GM23338 (cell line): Measurements from ENCODE around the gene MYO7B.

Experiments
- CREB1 ChIP-seq: fragments of 250-450 bp; sonication (Bioruptor Pico); IDR thresholded peaks from 2 replicates; pipeline ENCODE4 v1.5.0; 2020; ENCODE audit warnings: low read depth, mild to moderate bottlenecking, moderate library complexity
- CTCF ChIP-seq, 2 experiments: fragments of 200-600 bp in 1 of 2; sonication (generic) in 1 of 2; conservative IDR thresholded peaks; 2 replicates each; pipeline versions ENCODE4 v1.5.1 to v1.6.1; 2016 to 2017; ENCODE audit warnings: antibody characterized with exemption in 2 of 2, low read depth in 2 of 2, mild to moderate bottlenecking in 2 of 2, moderate library complexity in 1 of 2
- ETS1 ChIP-seq: IDR thresholded peaks from 2 replicates; pipeline ENCODE4 v1.6.1; 2016; ENCODE audit warnings: antibody characterized with exemption
- EZH2 ChIP-seq: fragments of 200-600 bp; sonication (generic); IDR thresholded peaks from one replicate; pipeline ENCODE4 v1.8.0; 2017; ENCODE audit warnings: antibody characterized with exemption, mild to moderate bottlenecking, low read depth; ENCODE audit not compliant: unreplicated experiment
- EZH2phosphoT487 ChIP-seq: fragments of 200-600 bp; sonication (generic); IDR thresholded peaks from one replicate; pipeline ENCODE4 v1.8.1; 2018; ENCODE audit warnings: antibody characterized with exemption; ENCODE audit not compliant: unreplicated experiment
- JUNB ChIP-seq: IDR thresholded peaks from one replicate; pipeline ENCODE4 v1.6.1; 2016; ENCODE audit warnings: antibody characterized with exemption; ENCODE audit not compliant: unreplicated experiment
- NANOG ChIP-seq: IDR thresholded peaks from 2 replicates; pipeline ENCODE4 v1.6.1; 2016; ENCODE audit warnings: antibody characterized with exemption, borderline replicate concordance
- POLR2AphosphoS5 ChIP-seq: IDR thresholded peaks from 2 replicates; pipeline ENCODE4 v1.6.1; 2016; ENCODE audit warnings: antibody characterized with exemption, low read depth
- REST ChIP-seq: IDR thresholded peaks from one replicate; pipeline ENCODE4 v1.6.1; 2018; ENCODE audit warnings: antibody characterized with exemption; ENCODE audit not compliant: unreplicated experiment
- ZNF114 ChIP-seq: fragments of 250-450 bp; sonication (Bioruptor Pico); IDR thresholded peaks from 2 replicates; pipeline ENCODE4 v1.5.0; 2020; ENCODE audit warnings: mild to moderate bottlenecking, moderate library complexity
- ZNF331 ChIP-seq: fragments of 250-450 bp; sonication (Bioruptor Pico); IDR thresholded peaks from 2 replicates; pipeline ENCODE4 v1.5.0; 2020; ENCODE audit warnings: low read depth, mild to moderate bottlenecking, moderate library complexity

GRCh38 chr2:127626175-127626574 is 90.7 kb downstream of the MYO7B start:
- TF ChIP-seq CTCF (conservative IDR thresholded peaks at IDR 0.05; ENCODE audit: low read depth in 2 of 2) (no peak), EZH2 (no peak), EZH2phosphoT487 (no peak), REST (no peak), CREB1 (CRISPR knock-in tag) (no peak), ETS1 (no peak), POLR2AphosphoS5 (no peak), NANOG (no peak), ZNF331 (no peak), ZNF114 (no peak), JUNB (no peak)
